A549 (cell line): ENCODE results near the gene TXNRD1. TPM values are rescaled to one million over a fixed set of nuclear protein-coding genes. Genes with fewer than 3 reads are reported as not detected.

Experiments used
- ATAC-seq, 2 experiments: fragments of 200-7000 bp in 1 of 2; fragments of >200 bp in 1 of 2; cut with Nextera tagmentation in 1 of 2; cut with Tn5 transposase in 1 of 2; 3 replicates each; pipeline versions ENCODE4 v1.8.0 to v1.9.1; 2018 to 2020; ENCODE audit warnings: mild to moderate bottlenecking in 1 of 2, moderate library complexity in 1 of 2
- CTCF ChIA-PET: fragments of 300-600 bp; sonication (Branson Sonifier 250); formaldehyde crosslinking; extraction: SDS; loops from one replicate; lab custom pipeline; 2021; ENCODE audit warnings: antibody characterized with exemption, inconsistent platforms; lab: Yijun Ruan, JAX
- POLR2A ChIA-PET: fragments of 350-600 bp; formaldehyde crosslinking; extraction: SDS; loops from one replicate; lab custom pipeline; 2021; ENCODE audit warnings: antibody characterized with exemption, inconsistent platforms; lab: Yijun Ruan, JAX
- DNase-seq, 2 experiments: peaks; one replicate each; pipeline versions ENCODE4 v3.0.0 to v3.0.0-alpha.2; 2011 to 2016; ENCODE audit warnings: low read depth in 1 of 2, low spot score in 1 of 2
- FAIRE-seq: peaks from 2 replicates; lab custom pipeline; 2011; peaks lifted over from hg19 to GRCh38; lab: Jason Lieb, UNC
- H3K27ac ChIP-seq, 2 experiments: fragments of >200 bp; sonication (Bioruptor Twin); formaldehyde crosslinking; 3 replicates each; pipeline ENCODE4 v1.5.1; 2016 to 2017
- H3K4me1 ChIP-seq: fragments of >200 bp; sonication (Bioruptor Twin); formaldehyde crosslinking; 3 replicates; pipeline ENCODE4 v1.6.1; 2016
- H3K4me2 ChIP-seq: fragments of >200 bp; sonication (Bioruptor Twin); formaldehyde crosslinking; 3 replicates; pipeline ENCODE4 v1.6.1; 2016
- H3K4me3 ChIP-seq: fragments of >200 bp; sonication (Bioruptor Twin); formaldehyde crosslinking; 3 replicates; pipeline ENCODE4 v1.5.1; 2016
- H3K9me3 ChIP-seq: fragments of >200 bp; sonication (Bioruptor Twin); formaldehyde crosslinking; 3 replicates; pipeline ENCODE4 v1.6.1; 2016
- CBX2 ChIP-seq: fragments of 200-600 bp; sonication (generic); IDR thresholded peaks from 2 replicates; pipeline ENCODE4 v1.6.1; 2016; ENCODE audit warnings: low read depth, mild to moderate bottlenecking, borderline replicate concordance
- CBX8 ChIP-seq: fragments of 200-600 bp; sonication (generic); IDR thresholded peaks from 2 replicates; pipeline ENCODE4 v1.6.1; 2016
- CEBPB ChIP-seq, 2 experiments: fragments of >200 bp in 1 of 2; sonication (Bioruptor Twin) in 1 of 2; formaldehyde crosslinking in 1 of 2; IDR thresholded peaks; 2 replicates each; pipeline ENCODE4 v1.6.1; 2012 to 2016
- E2F6 ChIP-seq: IDR thresholded peaks from 2 replicates; pipeline ENCODE4 v1.6.1; 2012; ENCODE audit warnings: low read depth, borderline replicate concordance
- EHF ChIP-seq: fragments of 250-450 bp; sonication (Bioruptor Pico); IDR thresholded peaks from 2 replicates; pipeline ENCODE4 v1.5.0; 2020; ENCODE audit warnings: mild to moderate bottlenecking
- EHMT2 ChIP-seq: fragments of 200-600 bp; sonication (generic); IDR thresholded peaks from 2 replicates; pipeline ENCODE4 v1.6.1; 2016; ENCODE audit warnings: antibody characterized with exemption, low read depth, mild to moderate bottlenecking, moderate library complexity
- FOSB ChIP-seq: fragments of 250-450 bp; sonication (Bioruptor Pico); IDR thresholded peaks from 2 replicates; pipeline ENCODE4 v1.5.0; 2020; ENCODE audit warnings: mild to moderate bottlenecking, moderate library complexity
- FOSL2 ChIP-seq, 2 experiments: fragments of 450-650 bp in 1 of 2; fragments of >200 bp in 1 of 2; sonication (Bioruptor Twin) in 1 of 2; formaldehyde crosslinking; IDR thresholded peaks; 2 replicates each; pipeline versions ENCODE4 v1.5.0 to v1.6.1; 2016 to 2020; ENCODE audit warnings: mild to moderate bottlenecking in 1 of 2, moderate library complexity in 1 of 2
- FOXS1 ChIP-seq: fragments of 250-450 bp; sonication (Bioruptor Pico); IDR thresholded peaks from 2 replicates; pipeline ENCODE4 v1.5.0; 2020; ENCODE audit warnings: mild to moderate bottlenecking, moderate library complexity
- GATA3 ChIP-seq: IDR thresholded peaks from 2 replicates; pipeline ENCODE4 v1.6.1; 2012; ENCODE audit warnings: borderline replicate concordance
- HMGXB4 ChIP-seq: fragments of 250-450 bp; sonication (Bioruptor Pico); IDR thresholded peaks from 2 replicates; pipeline ENCODE4 v1.5.0; 2021; ENCODE audit warnings: mild to moderate bottlenecking, moderate library complexity, borderline replicate concordance
- HOXB13 ChIP-seq: fragments of 250-450 bp; sonication (Bioruptor Pico); IDR thresholded peaks from 2 replicates; pipeline ENCODE4 v1.5.0; 2020; ENCODE audit warnings: low read depth, mild to moderate bottlenecking, moderate library complexity
- MAFK ChIP-seq: fragments of 450-650 bp; IDR thresholded peaks from 2 replicates; pipeline ENCODE4 v1.6.1; 2014; ENCODE audit not compliant: partially characterized antibody
- NFE2L2 ChIP-seq: fragments of 150-350 bp; conservative IDR thresholded peaks from 2 replicates; pipeline ENCODE4 v1.6.1; 2014; ENCODE audit warnings: low read length
- PHF8 ChIP-seq: fragments of 200-600 bp; sonication (generic); IDR thresholded peaks from 2 replicates; pipeline ENCODE4 v1.6.1; 2016; ENCODE audit warnings: low read depth, mild to moderate bottlenecking, antibody characterized with exemption, moderate library complexity, borderline replicate concordance
- POLR2A ChIP-seq: IDR thresholded peaks from 2 replicates; pipeline ENCODE4 v1.6.1; 2012; ENCODE audit warnings: mild to moderate bottlenecking, low read length
- SREBF2 ChIP-seq: fragments of 450-650 bp; IDR thresholded peaks from 2 replicates; pipeline ENCODE4 v1.6.1; 2014; ENCODE audit warnings: mild to moderate bottlenecking, moderate library complexity
- TP53 ChIP-seq: fragments of 250-450 bp; sonication (Bioruptor Pico); IDR thresholded peaks from 2 replicates; pipeline ENCODE4 v1.5.0; 2021; ENCODE audit warnings: mild to moderate bottlenecking, moderate library complexity
- ZFP36 ChIP-seq: fragments of 450-650 bp; IDR thresholded peaks from 2 replicates; pipeline ENCODE4 v1.6.1; 2014; ENCODE audit warnings: borderline replicate concordance; ENCODE audit not compliant: partially characterized antibody
- ZNF302 ChIP-seq: fragments of 250-450 bp; sonication (Bioruptor Pico); IDR thresholded peaks from 2 replicates; pipeline ENCODE4 v1.9.0; 2021; ENCODE audit warnings: inconsistent platforms, mild to moderate bottlenecking, moderate library complexity
- WGBS: methylation state at CpG from one replicate; pipeline ENCODE4 v1.1.6; 2017; ENCODE audit errors: missing lambda C conversion rate; 5-methylcytosine and 5-hydroxymethylcytosine counted together
- polyA plus RNA-seq, 4 experiments: library from polyadenylated mRNA; depleted of rRNA in 3 of 4; stranded (reverse); fragments of >200 nt; fragmentation: RNase III in 1 of 4; extraction: RNeasy Plus Mini Kit Qiagen cat#74134 plus additional on column Dnase treatment in 1 of 4; gene quantifications; 2 replicates in 3 of 4; 3 replicates in 1 of 4; pipeline ENCODE4 v1.2.3, GENCODE V29; 2011 to 2017
- TF ChIP-seq, protein P1 (sequence below): fragments of >200 bp; sonication (Bioruptor Twin); formaldehyde crosslinking; IDR thresholded peaks from 3 replicates; pipeline ENCODE4 v1.6.1; 2016
- TF ChIP-seq, protein P2 (sequence below): fragments of 200-600 bp; sonication (generic); IDR thresholded peaks from 2 replicates; pipeline ENCODE4 v1.6.1; 2016; ENCODE audit warnings: antibody characterized with exemption, mild to moderate bottlenecking, moderate library complexity
- TF ChIP-seq, protein P3 (sequence below): fragments of >200 bp; sonication (Bioruptor Twin); formaldehyde crosslinking; IDR thresholded peaks from 2 replicates; pipeline ENCODE4 v1.6.1; 2016

TXNRD1 gene
- polyA plus RNA-seq, 2 of the 4 experiments (the other 2 are of a cell fraction), result 899 to 1,230 TPM

GRCh38 chr12:104219908-104220404 is 4.4 kb downstream of the TXNRD1 start (continued):
- TF ChIP-seq FOSB (CRISPR knock-in tag) (peak; percentile 85), CBX2 (no peak), E2F6 (no peak), MAFK (no peak), HMGXB4 (CRISPR knock-in tag) (no peak)

- Histone ChIP-seq H3K4me3 (no peak overlapping the region), H3K4me1 (peaks cover 65% of the 10 kb centered on the region), H3K4me2 (peak overlapping the region; percentile 73), H3K9me3 (peaks cover 5% of the 10 kb centered on the region; the same call in 1 of the 3 replicates), H3K27ac (peak overlapping the region; percentile 95 to 98)
- CTCF ChIA-PET, result interaction anchor here (0.6 to 10.8 kb wide), 12 partner anchors 12 to 161 kb away, joined by 3 to 155 read pairs (median 5); no protein-coding TSS in a partner anchor
- FAIRE-seq, result no peak
- no peak for DNase-seq
- no peak for ATAC-seq
- 84% methylated on average over 6 of the region's 6 CpGs for WGBS
- POLR2A ChIA-PET, result interaction anchor here (0.6 to 6.5 kb wide), 7 partner anchors 29 to 83 kb away, joined by 3 to 190 read pairs (median 8); partner anchors contain the start of genes EID3 and NFYB
- TF ChIP-seq CBX8 (no peak), EHF (0 out of 2 replicates have a peak, but pooled peaks have one; percentile 29)
- TF ChIP-seq, all 56 proteins: peak for 1
Measured at GRCh38 chr12:104220931-104221330, 5.4 kb downstream of the TXNRD1 start.

DNA sequence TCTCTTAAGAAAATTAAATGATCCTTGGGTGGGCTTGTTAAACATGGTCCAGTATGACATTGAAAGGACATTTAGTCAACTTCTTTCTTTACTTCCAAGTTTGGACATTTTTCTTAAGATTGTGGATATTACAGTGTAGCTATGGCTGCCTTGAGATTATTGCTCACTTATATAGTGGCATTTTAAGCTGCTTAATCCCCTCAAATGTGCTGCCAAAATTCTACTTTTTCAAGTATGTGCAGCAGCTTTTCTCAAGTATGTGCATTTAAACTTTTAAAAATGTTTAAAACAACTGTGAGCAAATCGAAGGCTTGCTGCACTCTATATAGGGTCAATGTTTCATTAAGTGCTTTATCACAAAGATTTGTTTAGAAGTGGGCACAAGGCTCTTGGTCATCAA is 7.4 kb downstream of the TXNRD1 start:
- Histone ChIP-seq H3K27ac (peak overlapping the region; percentile 95 to 98), H3K4me1 (peaks cover 55% of the 10 kb centered on the region), H3K4me3 (no peak overlapping the region), H3K9me3 (peaks cover 5% of the 10 kb centered on the region; the same call in 1 of the 3 replicates), H3K4me2 (peak overlapping the region; percentile 73)
- ATAC-seq (no peak), DNase-seq (no peak), FAIRE-seq (peak; percentile 51)
- 76% methylated on average over 1 of the region's 1 CpG for WGBS
- ChIA-PET POLR2A (interaction anchor here (0.9 to 6.5 kb wide), 3 partner anchors 67 to 79 kb away, joined by 3 to 190 read pairs (median 15); no protein-coding TSS in a partner anchor), CTCF (interaction anchor here (0.9 to 10.8 kb wide), 7 partner anchors 9 to 1906 kb away, joined by 3 to 155 read pairs (median 5); no protein-coding TSS in a partner anchor)
- TF ChIP-seq PHF8, result no peak
- TF ChIP-seq CBX2, result no peak
- no peak for TF ChIP-seq ZFP36
- no peak for TF ChIP-seq ZNF302
- no peak for TF ChIP-seq EHF
- no peak for TF ChIP-seq GATA3
- no peak for TF ChIP-seq NFE2L2
- TF ChIP-seq, protein P1, sequence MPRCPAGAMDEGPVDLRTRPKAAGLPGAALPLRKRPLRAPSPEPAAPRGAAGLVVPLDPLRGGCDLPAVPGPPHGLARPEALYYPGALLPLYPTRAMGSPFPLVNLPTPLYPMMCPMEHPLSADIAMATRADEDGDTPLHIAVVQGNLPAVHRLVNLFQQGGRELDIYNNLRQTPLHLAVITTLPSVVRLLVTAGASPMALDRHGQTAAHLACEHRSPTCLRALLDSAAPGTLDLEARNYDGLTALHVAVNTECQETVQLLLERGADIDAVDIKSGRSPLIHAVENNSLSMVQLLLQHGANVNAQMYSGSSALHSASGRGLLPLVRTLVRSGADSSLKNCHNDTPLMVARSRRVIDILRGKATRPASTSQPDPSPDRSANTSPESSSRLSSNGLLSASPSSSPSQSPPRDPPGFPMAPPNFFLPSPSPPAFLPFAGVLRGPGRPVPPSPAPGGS, result no peak
- TF ChIP-seq MAFK, result no peak
- no peak for TF ChIP-seq FOXS1 (CRISPR knock-in tag)
- TF ChIP-seq HOXB13 (CRISPR knock-in tag), result no peak
- TF ChIP-seq EHMT2, result no peak
- TF ChIP-seq CEBPB (IDR thresholded peaks at IDR 0.05), result no peak
- no peak for TF ChIP-seq SREBF2
- TF ChIP-seq, protein P2, sequence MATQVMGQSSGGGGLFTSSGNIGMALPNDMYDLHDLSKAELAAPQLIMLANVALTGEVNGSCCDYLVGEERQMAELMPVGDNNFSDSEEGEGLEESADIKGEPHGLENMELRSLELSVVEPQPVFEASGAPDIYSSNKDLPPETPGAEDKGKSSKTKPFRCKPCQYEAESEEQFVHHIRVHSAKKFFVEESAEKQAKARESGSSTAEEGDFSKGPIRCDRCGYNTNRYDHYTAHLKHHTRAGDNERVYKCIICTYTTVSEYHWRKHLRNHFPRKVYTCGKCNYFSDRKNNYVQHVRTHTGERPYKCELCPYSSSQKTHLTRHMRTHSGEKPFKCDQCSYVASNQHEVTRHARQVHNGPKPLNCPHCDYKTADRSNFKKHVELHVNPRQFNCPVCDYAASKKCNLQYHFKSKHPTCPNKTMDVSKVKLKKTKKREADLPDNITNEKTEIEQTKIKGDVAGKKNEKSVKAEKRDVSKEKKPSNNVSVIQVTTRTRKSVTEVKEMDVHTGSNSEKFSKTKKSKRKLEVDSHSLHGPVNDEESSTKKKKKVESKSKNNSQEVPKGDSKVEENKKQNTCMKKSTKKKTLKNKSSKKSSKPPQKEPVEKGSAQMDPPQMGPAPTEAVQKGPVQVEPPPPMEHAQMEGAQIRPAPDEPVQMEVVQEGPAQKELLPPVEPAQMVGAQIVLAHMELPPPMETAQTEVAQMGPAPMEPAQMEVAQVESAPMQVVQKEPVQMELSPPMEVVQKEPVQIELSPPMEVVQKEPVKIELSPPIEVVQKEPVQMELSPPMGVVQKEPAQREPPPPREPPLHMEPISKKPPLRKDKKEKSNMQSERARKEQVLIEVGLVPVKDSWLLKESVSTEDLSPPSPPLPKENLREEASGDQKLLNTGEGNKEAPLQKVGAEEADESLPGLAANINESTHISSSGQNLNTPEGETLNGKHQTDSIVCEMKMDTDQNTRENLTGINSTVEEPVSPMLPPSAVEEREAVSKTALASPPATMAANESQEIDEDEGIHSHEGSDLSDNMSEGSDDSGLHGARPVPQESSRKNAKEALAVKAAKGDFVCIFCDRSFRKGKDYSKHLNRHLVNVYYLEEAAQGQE, result no peak
- TF ChIP-seq, protein P3, sequence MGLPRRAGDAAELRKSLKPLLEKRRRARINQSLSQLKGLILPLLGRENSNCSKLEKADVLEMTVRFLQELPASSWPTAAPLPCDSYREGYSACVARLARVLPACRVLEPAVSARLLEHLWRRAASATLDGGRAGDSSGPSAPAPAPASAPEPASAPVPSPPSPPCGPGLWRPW, result no peak
- TF ChIP-seq FOSL2 (IDR thresholded peaks at IDR 0.05), result no peak
- TF ChIP-seq FOSL2 (CRISPR knock-in tag; IDR thresholded peaks at IDR 0.05), result no peak
- no peak for TF ChIP-seq TP53 (CRISPR knock-in tag)
- no peak for TF ChIP-seq POLR2A
